HG02981 (cell line): Measurements from ENCODE around the gene HOXA9.

Source experiments
- ATAC-seq: cut with Tn5 transposase; IDR thresholded peaks from one replicate; pipeline ENCODE4 v1.9.1; 2021; ENCODE audit warnings: mild to moderate bottlenecking, moderate library complexity; ENCODE audit not compliant: unreplicated experiment

HOXA9 gene

DNA sequence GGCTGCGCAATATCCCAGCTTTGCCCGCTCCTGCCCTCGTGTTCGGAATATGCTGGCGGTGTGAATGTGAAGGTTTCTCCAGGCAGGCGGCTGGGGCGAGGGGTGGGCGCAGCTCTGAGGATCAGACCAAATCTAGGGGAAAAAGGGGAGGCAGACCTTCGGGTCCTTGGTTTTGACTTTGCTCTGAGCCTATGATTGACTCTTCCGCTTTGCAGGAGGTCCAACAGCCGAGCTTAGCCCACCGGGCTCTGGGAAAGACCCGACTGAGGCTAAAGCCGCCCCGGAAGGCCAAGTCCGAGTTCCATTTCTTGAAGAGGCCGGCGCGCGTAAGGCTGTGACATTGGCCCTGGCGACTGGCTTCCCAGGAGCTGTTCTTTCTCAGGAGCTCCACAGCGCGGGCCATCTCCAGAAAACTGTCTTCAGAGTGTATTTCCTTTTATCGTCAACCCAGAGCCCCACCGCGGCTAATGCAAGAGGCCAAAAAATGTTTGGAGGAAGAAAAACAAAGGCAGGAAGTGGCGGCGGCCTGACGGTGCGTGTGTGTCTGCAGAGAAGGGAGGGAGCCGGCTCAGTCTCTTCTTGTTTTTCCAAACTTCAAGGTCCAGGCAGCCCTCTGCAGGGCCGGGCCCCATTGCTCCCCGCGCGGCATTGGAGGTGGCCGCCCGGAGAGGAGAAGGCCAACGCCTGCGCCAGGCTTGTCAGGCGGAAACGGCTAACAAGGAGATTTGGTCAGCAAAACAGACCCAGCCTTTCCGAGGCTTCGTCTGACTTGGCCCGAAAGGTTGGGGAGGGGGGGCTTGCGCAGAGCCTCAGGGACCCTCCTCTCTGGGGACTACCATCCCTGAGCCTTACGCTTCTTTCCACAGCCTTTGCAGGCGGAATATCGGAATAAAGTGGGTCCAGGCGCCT is 23.3 kb upstream of the HOXA9 start:
- no peak for ATAC-seq

- no peak for ATAC-seq
These were observed 22.4 kb upstream of the HOXA9 start for GRCh38 chr7:27187475-27188385.

- no peak for ATAC-seq
These were observed 21.5 kb upstream of the HOXA9 start for GRCh38 chr7:27186668-27187474.

DNA sequence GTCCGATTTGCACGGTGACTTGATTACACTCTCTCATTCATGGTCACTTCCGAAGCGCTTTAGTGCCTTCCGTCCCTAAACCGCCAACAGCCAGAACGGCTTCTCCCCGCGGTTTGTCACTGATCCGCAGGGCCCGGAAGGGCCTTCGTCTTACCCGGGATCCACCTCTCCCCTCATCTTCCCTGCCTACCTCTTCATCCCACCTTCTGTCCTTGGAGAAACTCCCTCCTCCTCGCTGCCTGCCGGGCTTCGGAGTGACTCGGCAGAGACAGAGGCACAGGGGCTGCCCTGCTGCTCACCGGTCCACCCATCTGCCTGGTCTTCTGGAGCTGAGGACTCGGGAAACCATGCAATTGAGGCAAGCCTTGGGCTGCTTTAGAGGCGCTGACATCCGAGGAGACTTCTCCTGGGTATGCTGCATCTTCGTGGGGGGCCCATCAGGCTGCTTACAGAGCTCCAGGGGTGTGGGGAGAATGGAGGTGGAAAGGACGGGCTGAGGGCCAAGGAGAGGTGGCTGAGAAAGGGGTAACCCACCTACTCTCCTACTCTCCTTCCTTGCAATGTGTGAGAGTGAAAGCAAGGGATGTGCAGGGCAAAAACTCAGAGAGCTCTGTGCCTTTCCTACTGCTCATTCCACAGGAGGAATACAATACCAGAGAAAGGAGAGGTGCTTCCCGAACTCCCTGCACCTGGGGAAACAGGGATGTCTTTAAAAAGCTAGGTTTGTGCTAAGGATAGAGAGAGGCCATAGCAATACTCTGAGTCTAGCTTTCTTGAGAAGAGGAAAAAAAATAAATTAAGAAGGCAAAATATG is 20.7 kb upstream of the HOXA9 start:
- ATAC-seq: no peak

DNA sequence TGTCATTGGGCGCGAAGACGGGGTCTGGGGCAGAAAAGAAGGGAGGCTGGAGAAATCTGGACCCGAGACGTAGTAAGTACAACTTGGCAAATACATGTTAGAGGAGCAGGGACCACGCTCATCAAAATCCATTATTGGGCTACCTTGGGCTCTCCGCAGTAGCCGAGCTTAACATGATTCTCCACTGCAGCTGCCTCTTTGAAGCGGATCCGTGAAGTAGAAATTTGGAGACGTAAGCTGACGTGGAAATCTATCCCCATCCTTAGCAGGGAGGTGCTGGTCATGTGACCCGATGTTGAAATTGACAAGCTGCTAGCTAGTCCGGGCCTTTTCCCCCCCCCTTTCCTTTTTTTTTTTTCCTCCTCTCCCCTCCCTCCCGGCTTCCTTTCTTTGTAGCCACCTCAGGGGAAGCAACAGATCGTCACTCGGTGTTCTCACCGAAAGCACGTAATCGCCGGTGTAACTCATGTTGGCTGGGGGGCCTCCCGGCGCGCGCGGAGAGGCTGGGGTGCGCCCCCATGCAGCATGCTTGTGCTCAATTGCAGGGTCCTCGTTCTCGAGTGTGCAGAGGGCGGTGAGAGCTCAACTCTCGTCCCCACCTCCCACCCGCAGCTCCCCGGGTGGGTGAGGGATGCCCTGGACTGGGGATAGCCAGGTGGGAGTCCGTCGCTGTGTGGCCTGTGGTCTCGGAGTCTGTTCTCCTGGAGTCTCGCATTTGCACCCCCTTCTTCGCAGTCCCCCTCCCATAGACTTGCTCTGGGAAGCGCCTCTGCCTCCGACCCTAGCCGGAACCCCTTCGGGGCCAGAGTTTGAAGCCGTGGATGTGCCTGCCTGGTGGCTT is 19.9 kb upstream of the HOXA9 start, which contains the start of gene HOXA11:
HOXA11 (minus strand) TSS at position 220 of the 841 bp plus-strand sequence; CDS start at position 132, 88 bp downstream.
- ATAC-seq: no peak

GRCh38 chr7:27184337-27185012 is 19.1 kb upstream of the HOXA9 start:
- ATAC-seq: no peak

DNA sequence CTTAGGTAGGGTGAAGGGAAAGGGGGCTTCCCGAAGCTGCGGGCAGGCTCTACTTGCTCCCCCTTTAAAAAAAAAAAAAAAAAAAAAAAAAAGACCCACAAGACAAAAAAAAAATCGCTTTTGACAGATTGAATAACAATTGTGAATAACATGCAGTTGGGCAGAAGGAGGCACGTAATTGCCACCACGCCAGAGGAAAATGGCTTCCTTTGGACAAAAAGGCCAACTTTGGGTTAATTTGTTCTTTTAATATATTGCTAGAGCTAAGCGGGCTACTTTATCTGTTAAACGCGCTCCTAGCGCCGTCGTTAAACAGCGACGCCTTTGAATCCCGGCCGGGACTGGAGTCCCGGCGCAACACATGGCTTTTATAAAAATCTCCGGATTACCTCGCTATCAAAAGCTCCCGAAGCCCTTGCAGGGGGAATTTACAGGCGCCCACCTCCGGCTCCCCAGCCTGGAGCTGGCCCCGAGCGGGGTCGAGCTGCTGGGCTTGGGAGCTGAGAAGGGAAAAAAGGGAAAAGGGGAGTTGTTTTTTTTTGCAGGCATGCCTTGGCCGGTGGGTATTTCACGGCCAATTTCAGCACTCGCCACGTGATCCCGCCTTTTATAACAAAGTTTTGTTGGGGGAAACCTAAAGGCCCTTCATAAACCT is 18.5 kb upstream of the HOXA9 start:
- ATAC-seq: no peak

DNA sequence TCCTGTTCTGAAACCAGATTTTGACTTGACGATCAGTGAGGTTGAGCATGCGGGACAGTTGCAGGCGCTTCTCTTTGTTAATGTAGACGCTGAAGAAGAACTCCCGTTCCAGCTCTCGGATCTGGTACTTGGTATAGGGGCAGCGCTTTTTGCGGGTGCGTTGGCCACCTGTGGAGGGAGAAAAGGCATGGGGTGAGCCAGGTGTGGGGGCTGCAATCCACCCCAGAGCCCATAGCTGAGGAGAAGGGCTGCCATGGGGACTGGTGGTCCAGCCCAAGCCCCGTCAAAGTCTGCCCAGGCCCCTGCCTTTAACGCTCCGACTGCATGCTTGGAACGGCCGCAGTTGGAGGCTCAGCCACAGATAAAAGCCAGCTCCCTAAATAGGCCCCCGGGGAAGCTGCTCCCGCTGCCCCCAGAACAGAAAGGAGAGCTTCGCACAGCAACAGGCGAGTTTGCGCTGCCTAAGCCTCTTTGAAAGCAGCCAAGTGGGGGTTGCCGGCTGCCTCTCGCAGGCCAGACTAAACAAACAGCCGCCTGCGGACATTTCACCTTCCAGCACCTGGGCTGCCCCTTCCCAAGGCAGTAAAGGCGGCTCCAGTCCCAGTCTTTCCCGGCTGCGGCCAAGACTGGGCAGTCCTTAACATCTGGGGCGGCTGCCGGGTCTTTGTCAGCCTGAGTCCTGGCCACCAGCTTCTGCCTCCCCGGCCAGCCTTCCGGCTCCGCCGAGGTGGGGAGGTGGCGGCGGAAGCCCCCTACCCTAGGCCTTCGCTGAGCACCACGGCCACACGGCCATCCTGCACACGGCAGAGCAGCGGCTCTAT is 17.7 kb upstream of the HOXA9 start:
- ATAC-seq: no peak

- ATAC-seq: no peak
These were observed 17.0 kb upstream of the HOXA9 start for GRCh38 chr7:27182285-27182841.

DNA sequence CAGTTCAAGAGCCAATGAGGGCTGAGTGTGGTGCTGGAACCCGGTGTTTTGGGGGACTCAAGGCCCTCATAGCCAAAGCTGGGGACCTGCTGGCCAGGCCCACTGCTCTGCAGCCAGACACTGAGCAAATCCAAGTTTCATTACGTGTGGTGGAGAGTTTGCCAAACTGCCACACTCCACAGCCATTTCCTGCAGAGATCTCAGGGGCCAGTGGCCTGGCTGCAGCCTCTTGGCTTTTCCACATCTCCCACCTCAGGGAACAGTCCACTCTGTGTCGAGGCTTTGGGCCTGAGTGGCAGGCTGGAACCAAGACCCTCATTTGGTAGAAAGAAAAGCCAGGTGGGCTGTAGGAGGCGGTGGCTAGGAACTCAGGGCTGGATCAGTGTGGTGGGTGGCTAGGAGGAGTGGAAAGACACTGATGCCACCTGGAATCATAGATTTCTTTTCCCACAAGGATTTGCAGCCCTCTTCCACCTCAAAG is 16.5 kb upstream of the HOXA9 start:
- no peak for ATAC-seq

- ATAC-seq: no peak
These were observed 15.4 kb upstream of the HOXA9 start for GRCh38 chr7:27180431-27181420.

GRCh38 chr7:27179503-27180430 is 14.4 kb upstream of the HOXA9 start:
- ATAC-seq: no peak

GRCh38 chr7:27179030-27179429 is 13.7 kb upstream of the HOXA9 start:
- ATAC-seq: no peak

GRCh38 chr7:27178366-27178765 is 13.0 kb upstream of the HOXA9 start:
- ATAC-seq: no peak
